DMS114 treated with DMSO at 0.1 percent for 48 hours (cell line): Measurements from ENCODE around the gene RHBDD3.

Experiments used
- DNase-seq: peaks from one replicate; lab custom pipeline; 2025; ENCODE audit not compliant: unreplicated experiment; lab: John Stamatoyannopoulos, UW

Gene RHBDD3

GRCh38 chr22:29267858-29268510, at the start of gene RHBDD3, which contains the start of gene EWSR1:
RHBDD3 (minus strand) TSS chr22:29267981; CDS start chr22:29265626, 2,355 bp downstream.
EWSR1 (plus strand) TSS chr22:29268268; CDS start chr22:29268337, 69 bp downstream.
- peak; percentile 85 for DNase-seq

GRCh38 chr22:29316141-29316828, 48.5 kb upstream of the RHBDD3 start:
- no peak for DNase-seq

- no peak for DNase-seq
Measured at GRCh38 chr22:29315286-29316140, 47.7 kb upstream of the RHBDD3 start, which contains the start of gene RASL10A. RASL10A (minus strand) TSS chr22:29315697; CDS start chr22:29315246, 451 bp downstream.

GRCh38 chr22:29314537-29315285, 46.9 kb upstream of the RHBDD3 start:
- no peak for DNase-seq

- no peak for DNase-seq
Measured at GRCh38 chr22:29313576-29314466, 46.0 kb upstream of the RHBDD3 start.

GRCh38 chr22:29313126-29313575, 45.4 kb upstream of the RHBDD3 start:
- no peak for DNase-seq

- no peak for DNase-seq
Measured at GRCh38 chr22:29312218-29313125, 44.7 kb upstream of the RHBDD3 start.

- DNase-seq, result no peak
Measured at GRCh38 chr22:29311464-29312217, 43.9 kb upstream of the RHBDD3 start.

GRCh38 chr22:29310863-29311339, 43.1 kb upstream of the RHBDD3 start:
- DNase-seq, result no peak

- DNase-seq, result no peak
Measured at GRCh38 chr22:29310065-29310862, 42.5 kb upstream of the RHBDD3 start.

- DNase-seq, result no peak
Measured at GRCh38 chr22:29309332-29310064, 41.7 kb upstream of the RHBDD3 start.

- DNase-seq, result no peak
Measured at GRCh38 chr22:29308791-29309262, 41.0 kb upstream of the RHBDD3 start.

GRCh38 chr22:29308148-29308790, 40.5 kb upstream of the RHBDD3 start:
- no peak for DNase-seq

GRCh38 chr22:29307596-29308147, 39.9 kb upstream of the RHBDD3 start:
- DNase-seq, result no peak

GRCh38 chr22:29306835-29307595, 39.2 kb upstream of the RHBDD3 start:
- DNase-seq, result peak; percentile 49
